Measurements from ENCODE around the gene CALHM4. TPM values are rescaled to one million over a fixed set of nuclear protein-coding genes. Genes with fewer than 3 reads are reported as not detected.

The CALHM4 gene
- total and polyA plus RNA-seq, 4 donors: not detected

- Histone ChIP-seq H3K4me1 (ENCODE audit: control insufficient read depth in 4 of 4, insufficient read depth in 4 of 4, low read length in 3 of 4) (peaks cover 0 to 5% (median under 1%) of the 10 kb centered on the region in 4 donors), H3K4me3 (ENCODE audit: low read depth in 1 of 3, low read length in 3 of 3) (no peak overlapping the region), H3K36me3 (ENCODE audit: control insufficient read depth in 4 of 4, insufficient read depth in 3 of 4, low read depth in 1 of 4, low read length in 3 of 4) (no peaks in the 10 kb centered on the region), H3K9ac (ENCODE audit: low read depth in 1 of 2, low read length in 2 of 2) (no peak overlapping the region), H3K9me3 (ENCODE audit: control insufficient read depth in 4 of 4, low read length in 3 of 4) (no peaks in the 10 kb centered on the region), H3K27me3 (ENCODE audit: control insufficient read depth in 4 of 4, insufficient read depth in 4 of 4, low read length in 3 of 4) (no peaks in the 10 kb centered on the region), H3K27ac (ENCODE audit: low read depth in 1 of 2, low read length in 2 of 2) (no peak overlapping the region)
- WGBS: 90% methylated on average over 6 of the region's 6 CpGs
- TF ChIP-seq HNF4G (IDR thresholded peaks at IDR 0.05) (no peak), MAX (IDR thresholded peaks at IDR 0.05) (no peak), TAF1 (conservative IDR thresholded peaks at IDR 0.05) (no peak), SP1 (IDR thresholded peaks at IDR 0.05) (no peak), FOXA2 (IDR thresholded peaks at IDR 0.05) (no peak), ATF3 (IDR thresholded peaks at IDR 0.05) (no peak), HNF4A (conservative IDR thresholded peaks at IDR 0.05) (no peak), NR2F2 (IDR thresholded peaks at IDR 0.05) (no peak), CTCF (IDR thresholded peaks at IDR 0.05; ENCODE audit: low read depth, low read length, missing input control) (no peak)
- DNase-seq (ENCODE audit: low spot score): no peak
These were observed 6.2 kb upstream of the CALHM4 start for GRCh38 chr6:116547358-116547757.

GRCh38 chr6:116550796-116551195, 2.8 kb upstream of the CALHM4 start:
- WGBS: 28% methylated on average over 4 of the region's 4 CpGs
- Histone ChIP-seq H3K9ac (ENCODE audit: low read depth in 1 of 2, low read length in 2 of 2) (no peak overlapping the region), H3K4me1 (ENCODE audit: control insufficient read depth in 4 of 4, insufficient read depth in 4 of 4, low read length in 3 of 4) (peaks cover 0 to 5% (median under 1%) of the 10 kb centered on the region in 4 donors), H3K27ac (ENCODE audit: low read depth in 1 of 2, low read length in 2 of 2) (no peak overlapping the region), H3K9me3 (ENCODE audit: control insufficient read depth in 4 of 4, low read length in 3 of 4) (no peaks in the 10 kb centered on the region), H3K36me3 (ENCODE audit: control insufficient read depth in 4 of 4, insufficient read depth in 3 of 4, low read depth in 1 of 4, low read length in 3 of 4) (no peaks in the 10 kb centered on the region), H3K27me3 (ENCODE audit: control insufficient read depth in 4 of 4, insufficient read depth in 4 of 4, low read length in 3 of 4) (peaks cover 0 to 4% (median 0%) of the 10 kb centered on the region in 4 donors), H3K4me3 (ENCODE audit: low read depth in 1 of 3, low read length in 3 of 3) (no peak overlapping the region)
- DNase-seq (ENCODE audit: low spot score): no peak
- TF ChIP-seq SP1 (IDR thresholded peaks at IDR 0.05) (peak; percentile 89), TAF1 (conservative IDR thresholded peaks at IDR 0.05) (no peak), JUND (IDR thresholded peaks at IDR 0.05) (no peak), RAD21 (IDR thresholded peaks at IDR 0.05) (no peak), GABPA (IDR thresholded peaks at IDR 0.05 in 1 of 2, conservative IDR thresholded peaks at IDR 0.05 in 1 of 2) (no peak), FOXA2 (IDR thresholded peaks at IDR 0.05) (peak; percentile 69), ZBTB33 (IDR thresholded peaks at IDR 0.05) (no peak), YY1 (IDR thresholded peaks at IDR 0.05) (peak; percentile 66), MAX (IDR thresholded peaks at IDR 0.05) (no peak), FOXA1 (IDR thresholded peaks at IDR 0.05) (peak; percentile 48), EGR1 (IDR thresholded peaks at IDR 0.05; ENCODE audit: low read depth in 2 of 2) (no peak), ATF3 (IDR thresholded peaks at IDR 0.05) (no peak), HNF4G (IDR thresholded peaks at IDR 0.05) (no peak), CTCF (IDR thresholded peaks at IDR 0.05; ENCODE audit: low read depth, low read length, missing input control) (no peak), REST (IDR thresholded peaks at IDR 0.05) (peak; percentile 1), HNF4A (conservative IDR thresholded peaks at IDR 0.05) (peak; percentile 58 to 78), NR2F2 (IDR thresholded peaks at IDR 0.05) (peak; percentile 23), RXRA (IDR thresholded peaks at IDR 0.05) (peak; percentile 75 to 96)

Data from liver (tissue), 9 donors.